Activated CD8-positive, alpha-beta memory T cell treated with anti-CD3 and anti-CD28 coated beads, Interleukin-2, amount 50 U/mL, for 1 hour (primary cell): Measurements from ENCODE around the gene MCF2L.

Source experiments
- DNase-seq: peaks from one replicate; pipeline ENCODE4 v3.0.0-alpha.2; 2020; ENCODE audit errors: extremely low read depth

The MCF2L gene

DNA sequence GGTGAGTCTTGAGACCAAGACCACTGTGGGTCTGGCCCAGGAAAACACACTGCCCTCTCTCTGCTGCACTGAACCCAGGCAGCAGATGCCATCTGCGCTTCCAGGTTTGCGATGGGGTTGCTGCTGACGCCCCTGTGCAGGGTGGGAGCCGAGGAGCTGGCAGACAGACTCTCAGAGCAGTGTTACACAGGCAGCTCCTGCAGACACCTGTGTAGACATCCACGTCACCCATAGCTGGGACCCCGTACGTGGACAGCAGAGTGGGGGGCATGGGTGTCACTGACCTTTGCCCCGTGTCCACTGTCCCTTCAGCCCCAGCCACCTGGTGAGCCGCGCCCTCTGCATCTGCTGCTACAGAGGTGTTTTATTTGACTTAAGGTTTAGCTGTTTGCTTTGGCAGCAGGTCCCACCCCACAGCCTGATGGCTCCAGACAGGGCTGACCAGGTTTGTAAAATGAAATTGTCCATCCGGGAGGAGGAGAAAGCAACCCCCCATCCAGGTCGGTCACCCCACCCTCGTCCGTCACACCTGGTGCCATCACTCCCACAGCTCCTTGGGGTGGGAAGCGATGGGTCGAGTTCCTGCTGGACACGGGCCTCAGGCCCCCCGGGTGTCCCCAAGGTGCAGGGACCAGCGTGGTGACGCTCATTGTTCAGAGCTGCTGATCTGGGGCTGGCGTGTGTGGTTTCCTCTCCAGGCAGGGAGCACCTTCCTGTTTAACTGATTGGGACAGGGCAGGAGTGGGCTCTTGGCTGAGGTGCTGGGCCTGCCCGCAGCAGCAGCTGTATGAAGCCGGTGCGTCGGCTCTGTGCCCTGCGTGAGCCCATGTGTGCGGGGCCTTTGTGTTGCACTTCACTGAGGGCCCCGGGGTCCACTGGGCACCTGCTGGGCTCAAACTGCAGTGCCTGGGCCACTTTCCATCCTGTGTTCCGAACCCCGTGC is 28.4 kb downstream of the MCF2L start:
- no peak for DNase-seq

DNA sequence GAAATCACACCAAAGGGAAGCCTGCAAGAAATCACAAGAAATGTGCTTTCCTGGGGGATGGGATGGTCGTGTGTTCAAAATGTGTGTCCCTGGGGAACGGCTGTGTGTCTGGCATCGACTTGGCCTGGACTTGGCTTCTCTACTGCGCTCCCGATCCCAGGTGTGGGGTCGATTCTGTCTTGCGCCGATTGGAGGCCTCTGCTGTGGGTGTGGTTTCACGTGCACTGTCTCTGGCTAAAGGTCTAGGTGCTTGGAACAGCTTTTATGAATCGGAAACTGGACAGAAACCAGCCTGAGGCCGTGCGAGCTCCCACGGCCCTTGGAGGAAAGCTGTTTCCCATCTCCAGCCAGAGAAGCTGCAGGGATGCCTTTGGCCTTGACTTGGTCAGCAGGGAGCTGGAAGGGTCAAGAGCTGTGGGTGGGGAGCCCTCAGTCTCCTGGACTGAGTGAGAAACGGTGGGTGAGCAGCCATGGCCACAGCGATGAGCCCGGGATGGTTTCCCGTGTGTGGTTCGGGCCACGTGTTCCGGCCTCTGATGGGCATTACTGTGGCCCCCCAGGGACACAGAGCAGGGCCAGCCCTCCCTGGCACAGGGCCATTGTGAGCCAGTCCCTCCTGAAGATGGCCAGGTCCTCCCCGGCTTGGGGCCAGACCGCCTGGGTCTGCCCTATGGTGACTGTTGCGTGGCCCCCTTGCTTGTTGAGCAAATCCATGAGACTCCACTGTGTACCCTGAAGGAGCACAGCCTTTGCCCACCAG is 29.7 kb downstream of the MCF2L start:
- no peak for DNase-seq

DNA sequence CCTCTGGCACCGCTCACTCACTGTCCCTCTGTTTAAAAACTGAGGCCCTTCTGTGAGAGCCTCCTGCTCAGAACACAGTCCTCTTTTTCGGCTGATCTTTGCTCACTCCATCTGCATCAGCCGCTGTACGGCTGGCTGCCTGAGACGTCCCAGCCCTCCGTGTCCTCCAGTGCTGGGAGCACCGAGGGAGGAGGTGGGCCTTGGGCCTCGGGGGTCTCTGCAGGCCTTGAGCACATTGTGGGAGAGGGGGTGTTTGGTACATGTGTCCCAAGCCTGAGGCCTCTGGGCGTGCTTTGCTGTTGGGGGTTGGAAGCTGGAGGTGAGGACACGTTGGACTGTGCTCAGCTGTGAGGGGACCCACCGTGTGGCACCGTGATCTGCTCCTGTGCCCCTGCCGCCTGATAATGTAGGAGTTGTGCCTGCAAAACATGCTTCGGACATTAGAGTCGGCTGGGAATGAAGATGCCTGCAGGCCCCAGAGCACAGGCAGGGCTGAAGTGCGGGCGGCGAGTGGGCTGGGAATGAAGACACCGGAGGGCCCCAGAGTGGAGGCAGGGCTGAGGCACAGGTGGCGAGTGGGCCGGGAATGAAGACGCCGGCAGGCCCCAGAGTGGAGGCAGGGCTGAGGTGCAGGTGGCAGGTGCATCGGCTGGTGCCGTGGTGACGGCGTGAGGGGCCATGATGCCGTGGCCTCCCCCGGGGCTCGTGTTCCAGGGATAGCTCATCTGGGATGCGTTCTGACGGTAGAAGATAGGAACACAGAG is 30.6 kb downstream of the MCF2L start:
- no peak for DNase-seq

DNA sequence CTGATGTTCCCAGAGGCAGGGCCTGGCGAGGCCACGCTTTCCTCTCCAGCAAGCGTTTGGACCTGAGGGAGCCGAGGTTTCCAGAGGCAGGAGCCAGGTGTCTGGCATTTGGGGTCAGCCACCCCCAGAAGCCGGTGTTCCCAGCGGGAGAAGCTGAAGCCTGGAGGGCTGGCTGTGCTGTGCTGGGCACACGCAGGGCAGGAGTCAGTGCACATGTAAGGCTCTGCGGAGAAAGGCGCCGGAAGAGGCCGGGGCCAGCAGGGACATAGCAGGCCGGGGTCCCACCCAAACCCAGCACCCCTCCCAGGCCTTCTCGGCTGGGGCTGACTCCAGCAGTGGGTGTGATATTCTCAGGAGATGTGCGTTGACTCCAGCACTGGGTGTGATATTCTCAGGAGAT is 31.6 kb downstream of the MCF2L start:
- DNase-seq = no peak

DNA sequence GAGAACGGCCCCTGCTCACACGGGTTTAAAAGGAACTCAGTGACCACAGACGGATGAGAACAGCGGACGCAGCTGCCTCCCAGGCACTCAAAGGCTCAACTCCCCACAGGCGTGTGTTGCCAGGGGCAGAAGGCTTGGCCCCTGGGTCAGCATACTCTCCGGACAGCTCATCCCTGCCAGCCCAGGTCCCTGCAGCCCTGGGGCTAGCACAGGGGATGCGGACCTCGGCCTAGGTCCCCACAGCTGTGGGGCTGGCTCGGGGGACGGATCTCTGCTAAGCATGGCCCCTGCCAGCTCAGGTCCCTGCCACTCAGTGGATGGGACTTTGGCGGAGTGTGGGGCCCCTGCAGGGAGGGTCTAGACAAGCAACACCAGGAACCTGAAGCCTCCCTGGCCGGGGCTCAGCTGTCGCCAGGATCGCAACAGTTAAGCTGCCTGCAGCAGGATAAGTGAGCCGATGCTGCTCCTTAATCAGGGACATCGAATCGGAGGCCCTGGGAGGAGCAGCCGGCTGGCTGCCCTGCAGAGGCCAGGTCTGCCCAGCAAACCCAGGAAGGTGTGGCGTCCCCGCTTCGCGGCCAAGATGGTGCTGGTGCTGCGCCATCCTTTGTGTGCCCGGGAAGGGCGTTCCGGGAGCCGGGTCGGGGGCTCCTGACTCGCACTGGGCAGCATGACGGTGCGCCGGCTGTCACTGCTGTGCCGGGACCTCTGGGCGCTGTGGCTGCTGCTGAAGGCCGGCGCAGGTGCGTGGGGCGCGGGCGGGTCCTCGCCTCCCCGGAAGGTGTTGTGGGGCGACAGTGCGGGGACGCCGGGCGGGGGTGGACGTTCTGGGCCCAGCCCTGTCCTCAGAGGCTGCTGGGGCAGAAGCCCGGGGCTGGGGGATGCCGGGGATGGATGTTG is 32.5 kb downstream of the MCF2L start:
- no peak for DNase-seq

DNA sequence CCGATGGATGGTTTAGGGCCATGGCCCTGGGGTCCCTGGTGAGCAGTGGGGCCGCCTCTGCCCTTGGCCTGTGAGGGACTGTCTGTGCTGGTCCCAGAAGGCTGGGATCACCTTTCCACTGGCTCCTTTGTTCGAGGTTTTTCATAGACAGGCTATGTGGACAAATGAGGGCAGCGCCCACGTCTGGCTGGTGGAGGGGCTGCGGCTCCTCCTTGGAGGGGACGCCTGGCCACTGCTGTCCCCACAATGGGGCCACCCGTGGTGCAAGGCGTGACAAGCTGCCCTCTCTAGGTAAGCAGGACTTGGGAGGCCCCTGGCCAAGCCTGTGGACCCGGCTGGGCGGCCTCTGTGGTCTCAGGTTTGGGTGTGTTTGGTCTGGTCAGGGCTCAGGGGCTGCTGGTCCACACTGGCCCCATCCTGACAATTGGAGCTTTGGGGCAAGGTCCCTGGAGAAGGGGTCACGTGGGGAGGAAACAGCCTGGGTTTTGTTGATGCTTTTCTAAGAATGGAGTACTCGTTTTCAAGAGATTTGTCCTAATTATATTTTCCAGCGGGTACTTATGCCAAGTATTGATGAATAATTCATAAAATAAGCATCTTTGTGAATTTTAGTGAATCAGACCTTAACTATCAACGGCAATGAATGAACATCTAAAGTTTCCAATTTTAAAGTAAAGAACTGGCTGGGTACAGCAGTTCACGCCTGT is 33.3 kb downstream of the MCF2L start:
- DNase-seq = no peak

DNA sequence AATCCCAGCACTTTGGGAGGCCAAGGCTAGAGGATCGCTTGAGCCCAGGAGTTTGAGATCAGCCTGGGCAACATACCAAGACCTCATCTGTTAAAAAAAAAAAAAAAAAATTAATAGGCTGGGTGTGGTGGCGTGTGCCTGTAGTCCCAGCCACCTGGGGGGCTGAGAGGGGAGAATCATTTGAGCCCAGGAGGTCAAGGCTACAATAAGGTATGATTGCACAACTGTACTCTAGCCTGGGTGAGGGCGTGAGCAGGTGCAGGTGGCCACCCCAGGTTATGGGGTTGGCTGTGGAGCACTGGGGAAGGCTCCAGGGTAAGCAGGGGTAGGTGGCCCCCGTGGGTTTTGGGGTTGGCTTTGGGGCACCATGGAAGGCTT is 33.9 kb downstream of the MCF2L start:
- DNase-seq = no peak

DNA sequence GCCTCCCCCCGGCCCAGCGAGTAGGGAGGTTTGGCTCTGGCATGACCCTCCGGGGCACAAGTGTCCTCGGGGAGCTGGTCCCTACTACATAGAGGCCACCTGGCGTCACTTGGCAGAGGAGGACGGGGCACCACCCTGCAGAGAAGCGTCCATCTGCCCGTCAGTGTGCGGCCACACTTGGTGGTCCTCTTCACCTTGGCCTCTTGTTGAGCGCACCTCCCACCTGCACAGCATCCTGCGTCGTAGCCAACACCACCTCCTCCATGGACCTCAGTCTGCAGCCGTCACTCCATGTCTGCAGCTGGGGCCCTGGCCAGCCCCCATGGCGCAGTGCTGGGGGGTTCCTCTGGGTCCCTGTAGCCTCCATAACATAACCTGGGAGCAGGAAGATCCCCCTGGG is 35.1 kb downstream of the MCF2L start:
- no peak for DNase-seq

DNA sequence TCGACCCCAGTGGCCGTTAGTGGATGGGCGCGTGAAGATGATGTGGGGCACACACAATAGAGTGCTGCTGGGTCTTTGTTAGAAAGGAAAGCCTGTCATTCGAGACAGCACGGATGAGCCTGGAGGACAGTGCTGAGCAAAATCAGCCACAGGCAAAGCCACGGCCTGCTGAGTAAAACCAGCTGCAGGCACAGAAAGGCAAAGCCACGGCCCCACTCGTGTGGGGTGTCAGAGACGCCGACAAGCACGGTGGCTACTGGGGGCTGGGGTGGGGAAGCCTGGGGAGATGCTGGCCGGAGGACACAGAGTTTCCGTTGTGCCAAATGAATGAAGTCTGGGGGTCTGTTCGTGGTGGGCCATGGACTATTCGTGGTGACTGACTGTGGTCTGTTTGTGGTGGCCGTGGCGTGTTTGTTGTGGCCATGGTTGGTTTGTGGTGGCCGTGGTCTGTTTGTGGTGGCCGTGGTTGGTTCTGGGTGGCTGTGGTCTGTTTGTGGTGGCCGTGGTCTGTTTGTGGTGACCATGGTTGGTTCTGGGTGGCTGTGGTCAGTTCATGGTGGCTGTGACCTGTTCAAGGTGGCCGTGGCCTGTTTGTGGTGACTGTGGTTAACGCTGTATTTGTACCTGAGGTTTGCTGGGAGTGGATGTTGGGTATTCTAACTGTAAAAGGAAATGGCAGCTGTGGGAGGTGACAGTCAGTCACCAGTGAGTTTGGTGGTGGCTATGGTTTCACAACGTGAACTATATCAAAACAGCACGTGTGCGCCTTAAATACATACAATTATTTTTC is 36.3 kb downstream of the MCF2L start:
- DNase-seq = no peak

DNA sequence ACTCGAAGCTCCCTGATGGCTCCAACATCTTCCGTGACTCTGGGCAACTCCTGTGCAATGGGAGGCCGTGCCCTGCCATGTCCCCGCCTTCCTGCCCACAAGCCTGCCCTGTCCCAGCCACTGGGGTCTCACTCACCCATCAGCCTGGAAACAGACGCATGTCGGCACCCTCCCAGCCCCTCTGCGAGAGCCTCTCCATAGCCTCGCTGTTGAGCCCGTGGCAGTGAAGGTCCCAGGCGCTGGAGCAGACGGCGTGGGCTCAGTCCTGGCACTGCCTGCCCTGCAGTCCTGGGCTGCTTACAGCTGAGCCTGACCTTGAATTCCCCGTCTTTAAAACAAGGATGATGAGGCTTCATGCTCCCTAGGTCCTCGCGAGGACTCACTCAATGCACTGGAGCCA is 37.0 kb downstream of the MCF2L start:
- DNase-seq = no peak

DNA sequence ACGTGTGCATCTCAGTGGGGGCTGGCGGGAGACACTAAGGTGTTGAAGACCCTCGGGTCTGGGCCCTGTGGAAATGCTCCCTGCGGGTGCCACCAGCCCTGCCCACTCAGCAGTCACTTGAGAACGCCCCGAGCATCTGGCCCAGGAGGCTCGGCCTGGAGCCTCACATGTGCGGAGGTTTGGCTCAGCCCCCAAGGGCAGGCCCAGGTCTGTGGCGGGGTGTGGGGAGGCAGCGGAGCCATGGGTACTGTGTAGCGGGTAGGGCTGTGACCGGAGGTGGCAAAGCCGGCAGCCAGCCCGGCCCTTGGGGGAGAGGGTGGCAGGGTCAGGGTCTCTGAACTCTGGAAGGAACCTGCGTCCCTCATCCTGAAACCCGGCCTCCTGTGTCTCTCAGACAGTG is 37.6 kb downstream of the MCF2L start:
- no peak for DNase-seq

DNA sequence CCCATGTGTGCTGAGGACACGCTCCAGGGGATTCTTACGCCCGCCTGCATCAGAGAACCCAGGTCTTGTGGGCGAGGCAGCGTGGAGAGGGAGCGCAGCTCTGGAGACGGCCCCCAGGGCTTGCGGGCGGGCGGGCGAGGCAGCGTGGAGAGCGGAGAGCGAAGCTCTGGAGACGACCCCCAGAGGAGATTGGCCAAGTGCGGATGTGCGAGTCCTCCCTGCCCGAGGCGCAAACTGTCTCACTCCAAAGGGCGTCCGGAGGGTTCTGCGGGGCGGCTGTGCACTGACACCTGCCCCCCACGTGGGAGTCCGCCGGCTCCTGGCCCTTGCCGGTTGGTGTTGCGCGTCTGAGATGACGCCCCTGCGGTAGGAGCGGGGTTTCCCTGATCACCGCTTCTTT is 39.8 kb downstream of the MCF2L start:
- no peak for DNase-seq

DNA sequence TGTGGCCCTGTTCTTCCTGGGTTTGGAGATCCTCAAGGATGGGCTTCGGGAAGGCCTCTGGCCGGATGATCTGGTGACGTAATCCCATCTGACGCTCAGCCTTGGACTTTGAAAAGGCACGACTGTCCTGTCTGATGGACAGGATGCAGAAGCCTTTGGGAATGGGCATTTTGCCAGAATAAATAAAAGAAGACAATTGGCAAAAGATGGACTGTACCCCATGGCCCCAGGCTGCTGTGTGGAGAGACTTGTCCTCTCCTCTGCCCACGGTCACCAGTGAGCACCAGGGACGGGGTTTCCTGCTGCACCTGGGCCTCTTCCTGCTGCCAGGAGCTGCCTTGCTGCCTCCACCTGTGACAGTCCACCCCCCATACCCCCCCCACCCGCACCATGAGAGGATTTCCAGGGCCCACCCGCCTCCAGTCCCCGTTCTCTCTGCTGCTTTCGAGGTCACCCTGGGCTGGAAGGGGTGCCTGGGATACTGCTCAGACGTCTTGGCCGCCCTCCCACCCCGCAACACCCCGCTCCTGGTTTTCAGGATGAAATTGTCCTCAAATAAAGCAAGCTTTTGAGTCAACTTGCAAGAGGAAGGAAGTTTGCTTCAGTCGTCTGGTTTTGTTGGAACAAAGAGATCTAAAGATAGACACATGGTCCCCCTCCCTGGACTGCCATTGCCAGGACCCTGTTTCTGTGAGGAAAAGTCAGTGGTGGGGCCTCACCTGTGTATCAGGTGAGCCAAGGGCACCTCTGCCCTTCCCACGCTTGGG is 40.9 kb downstream of the MCF2L start:
- DNase-seq = no peak

DNA sequence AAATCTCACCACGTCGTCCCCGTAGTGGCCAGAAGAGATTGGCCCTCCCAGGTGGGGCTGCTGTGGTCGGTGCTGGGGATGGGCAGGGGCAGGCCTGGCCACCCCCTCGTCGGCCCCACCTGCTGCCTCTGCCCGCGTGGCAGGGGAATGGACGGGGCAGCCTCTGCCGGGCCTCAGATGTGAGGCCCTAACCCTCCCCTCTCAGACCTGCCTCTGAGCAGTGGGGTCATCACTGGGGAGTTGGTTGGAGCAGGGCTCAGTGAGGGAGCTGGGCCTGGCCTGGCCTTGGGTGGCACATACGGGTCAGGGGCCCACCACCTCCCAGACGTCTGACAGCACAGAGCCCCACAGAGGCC is 41.5 kb downstream of the MCF2L start:
- no peak for DNase-seq

DNA sequence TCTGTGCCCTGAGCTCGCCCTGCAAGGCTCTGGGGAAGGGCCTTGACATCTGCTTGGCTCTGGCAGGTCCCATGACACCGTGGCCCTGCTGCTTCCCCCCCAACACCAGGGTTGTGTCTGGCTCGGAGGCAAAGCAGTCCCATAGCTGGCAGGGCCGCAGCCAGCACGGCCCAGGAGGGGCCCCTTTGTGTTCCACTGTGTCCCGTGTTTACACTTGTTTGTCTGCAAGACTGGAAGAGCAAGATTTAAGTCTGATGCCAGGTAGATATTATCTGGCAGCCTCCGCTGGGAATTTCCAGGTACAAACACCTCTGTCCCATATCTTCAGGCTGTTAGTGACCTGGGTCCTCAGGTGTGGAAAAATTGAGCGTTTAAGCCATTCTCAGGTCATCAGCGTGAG is 44.3 kb downstream of the MCF2L start:
- no peak for DNase-seq

DNA sequence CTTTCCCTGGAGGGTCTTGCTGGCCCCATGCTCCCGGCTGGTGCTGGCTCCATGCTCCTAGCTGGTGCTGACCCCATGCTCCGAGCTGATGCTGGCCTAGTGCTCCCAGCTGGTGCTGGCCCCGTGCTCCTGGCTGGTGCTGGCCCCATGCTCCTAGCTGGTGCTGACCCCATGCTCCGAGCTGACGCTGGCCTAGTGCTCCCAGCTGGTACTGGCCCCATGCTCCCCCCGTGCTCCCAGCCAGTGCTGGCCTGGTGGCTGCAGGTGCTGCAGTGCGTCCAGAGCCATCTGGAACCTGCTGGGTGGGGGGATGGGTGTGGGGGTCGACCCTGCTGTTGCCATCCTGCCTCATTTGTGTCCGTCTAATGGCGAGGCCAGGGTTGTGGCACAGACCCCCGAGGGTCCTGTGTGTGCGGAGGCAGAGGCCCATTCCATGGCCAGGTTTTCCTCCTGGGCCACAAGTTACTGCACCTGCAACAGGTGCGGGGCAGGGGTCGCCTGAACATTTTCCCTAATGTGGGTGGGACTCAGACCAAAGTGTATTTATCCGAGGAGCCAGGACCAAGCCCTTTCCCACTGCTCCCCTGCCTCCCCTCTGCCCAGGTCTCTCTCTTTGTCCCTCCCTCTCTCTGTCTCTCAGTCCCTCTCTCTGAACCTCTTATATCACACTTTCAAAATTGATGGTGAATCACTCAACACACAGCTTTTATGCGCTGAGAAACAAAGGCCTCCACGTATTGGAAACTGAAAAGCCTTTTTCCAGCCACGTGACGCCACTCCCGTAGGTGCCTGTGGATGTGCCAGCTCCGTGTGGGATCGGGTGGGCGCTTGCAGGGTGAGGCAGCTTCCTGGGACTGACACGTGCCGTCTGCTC is 45.1 kb downstream of the MCF2L start:
- no peak for DNase-seq

DNA sequence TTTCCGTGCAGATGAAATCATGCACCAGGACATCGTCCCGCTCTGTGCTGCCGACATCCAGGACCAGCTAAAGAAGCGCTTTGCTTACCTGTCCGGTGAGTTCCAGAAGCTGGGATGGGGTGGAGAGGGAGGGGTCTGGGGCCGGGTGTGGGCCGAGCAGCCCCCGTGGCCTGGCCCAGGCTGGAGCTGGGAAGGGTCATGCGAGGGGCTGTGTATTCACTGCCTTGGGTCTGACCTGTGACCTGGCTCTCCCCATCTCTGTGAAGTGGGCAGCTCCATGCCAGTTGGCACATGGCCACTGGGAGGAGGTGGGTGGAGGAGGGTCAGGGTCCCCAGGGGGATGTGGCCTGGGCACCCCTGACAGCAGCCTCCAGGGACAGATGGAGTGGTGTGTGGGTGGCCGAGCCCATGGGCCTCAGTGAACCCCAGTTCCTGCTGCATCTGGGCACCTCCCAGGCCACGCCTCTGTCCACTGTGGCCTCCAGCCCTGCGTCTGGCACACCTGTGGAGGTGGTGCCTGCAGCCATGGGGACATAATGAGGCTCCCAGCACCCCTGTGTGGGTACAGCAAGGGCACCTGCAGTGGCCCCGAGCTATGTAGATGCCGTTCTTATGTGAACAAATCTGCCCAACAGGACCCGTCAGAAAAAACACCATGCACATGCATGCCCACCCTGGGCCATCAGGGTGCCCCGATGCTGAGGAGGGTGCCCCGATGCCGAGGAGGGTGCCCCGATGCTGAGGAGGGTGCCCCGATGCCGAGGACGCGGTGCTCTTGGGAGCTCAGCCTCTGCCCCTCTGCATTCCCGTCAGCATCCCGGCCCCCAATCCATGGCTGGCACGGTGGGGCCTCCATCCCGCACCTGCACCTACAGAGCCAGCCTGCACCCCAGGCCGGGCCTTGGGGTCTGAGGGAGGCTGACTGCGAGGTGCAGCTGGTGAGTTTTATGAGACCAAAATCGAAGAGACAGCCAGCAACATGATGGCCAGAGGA is 46.0 kb downstream of the MCF2L start:
- no peak for DNase-seq
